HG02973 (cell line): ENCODE results near the gene CAPN5.

Experiments
- ATAC-seq: cut with Tn5 transposase; IDR thresholded peaks from one replicate; pipeline ENCODE4 v1.9.1; 2021; ENCODE audit warnings: moderate library complexity; ENCODE audit not compliant: unreplicated experiment

Gene CAPN5

DNA sequence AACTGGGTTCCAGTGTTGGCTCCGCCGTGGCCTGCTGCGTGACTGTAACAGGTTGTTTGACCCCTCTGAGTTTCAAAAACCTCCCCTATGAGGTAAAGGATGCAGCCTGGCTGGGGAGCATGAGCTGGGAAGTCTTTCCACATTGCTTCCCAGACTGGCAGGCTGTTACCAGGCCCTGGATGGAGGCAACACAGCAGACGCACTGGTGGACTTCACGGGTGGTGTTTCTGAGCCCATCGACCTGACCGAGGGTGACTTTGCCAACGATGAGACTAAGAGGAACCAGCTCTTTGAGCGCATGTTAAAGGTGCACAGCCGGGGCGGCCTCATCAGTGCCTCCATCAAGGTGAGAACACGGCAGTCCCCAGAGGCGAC, 47.3 kb downstream of the CAPN5 start:
- ATAC-seq: no peak

DNA sequence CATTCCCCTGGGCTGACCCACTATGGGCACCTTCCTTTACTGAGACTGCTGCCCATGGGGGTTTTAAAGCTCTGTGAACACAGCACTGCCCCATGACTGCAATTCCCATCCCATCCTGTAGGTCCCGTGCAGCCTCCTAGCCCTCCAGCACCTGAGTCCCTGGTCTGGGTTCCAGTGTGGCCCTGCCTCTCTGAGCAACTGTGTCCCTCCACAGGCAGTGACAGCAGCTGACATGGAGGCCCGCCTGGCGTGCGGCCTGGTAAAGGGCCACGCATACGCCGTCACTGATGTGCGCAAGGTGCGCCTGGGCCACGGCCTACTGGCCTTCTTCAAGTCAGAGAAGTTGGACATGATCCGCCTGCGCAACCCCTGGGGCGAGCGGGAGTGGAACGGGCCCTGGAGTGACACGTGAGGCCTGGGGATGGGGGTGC, 48.4 kb downstream of the CAPN5 start:
- ATAC-seq: no peak

DNA sequence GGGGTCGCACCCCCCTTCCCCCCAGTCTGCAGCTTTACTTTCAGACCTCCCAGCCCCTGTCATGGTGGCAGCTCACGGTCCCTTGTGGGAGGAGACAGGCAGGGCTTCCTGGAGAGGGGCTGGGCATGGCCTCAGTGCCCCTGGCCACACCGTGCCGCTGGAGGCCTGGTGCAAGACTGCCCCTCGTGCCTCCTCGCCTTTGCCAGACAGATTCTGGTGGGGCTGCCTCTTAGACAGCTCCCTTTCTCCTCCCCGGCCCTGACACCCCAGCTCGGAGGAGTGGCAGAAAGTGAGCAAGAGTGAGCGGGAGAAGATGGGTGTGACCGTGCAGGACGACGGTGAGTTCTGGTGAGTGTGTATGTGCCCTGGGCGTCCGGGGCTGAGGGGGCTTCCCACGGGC, 49.2 kb downstream of the CAPN5 start:
- no peak for ATAC-seq

GRCh38 chr11:77117492-77117891, 50.7 kb downstream of the CAPN5 start:
- ATAC-seq: no peak

DNA sequence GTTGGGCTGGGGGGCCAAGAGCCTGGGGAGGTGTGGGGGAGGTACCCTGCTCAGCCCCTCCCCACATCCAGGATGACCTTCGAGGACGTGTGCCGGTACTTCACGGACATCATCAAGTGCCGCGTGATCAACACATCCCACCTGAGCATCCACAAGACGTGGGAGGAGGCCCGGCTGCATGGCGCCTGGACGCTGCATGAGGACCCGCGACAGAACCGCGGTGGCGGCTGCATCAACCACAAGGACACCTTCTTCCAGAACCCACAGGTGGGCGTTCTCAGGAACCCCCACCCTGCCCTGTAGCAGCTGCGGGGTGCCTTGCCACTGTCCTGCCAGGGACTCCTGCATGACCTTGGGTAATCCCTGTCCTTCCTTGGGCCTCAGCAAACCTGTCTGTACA, 51.3 kb downstream of the CAPN5 start:
- ATAC-seq: no peak

- ATAC-seq: no peak
Observed at GRCh38 chr11:77118971-77119370, 52.2 kb downstream of the CAPN5 start.

DNA sequence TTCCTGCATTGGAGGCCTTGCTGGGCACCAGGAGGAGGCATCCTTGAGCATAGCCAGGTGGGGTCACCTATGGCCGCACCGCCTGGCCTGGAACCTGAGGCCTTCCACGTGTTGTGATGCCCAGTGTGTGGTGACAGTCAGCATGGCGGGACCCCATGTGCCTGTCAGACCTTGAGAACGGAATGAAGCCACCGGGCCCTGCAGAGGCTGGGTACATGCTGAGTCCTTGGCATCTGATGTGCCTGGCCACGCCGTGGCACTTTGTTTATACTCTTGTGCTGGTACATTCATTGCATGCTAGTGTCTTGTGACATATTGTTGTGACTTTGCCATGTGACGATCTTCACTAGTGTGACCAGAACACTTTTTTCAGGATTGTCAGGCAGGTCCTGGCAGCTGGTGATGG, 52.8 kb downstream of the CAPN5 start:
- no peak for ATAC-seq

DNA sequence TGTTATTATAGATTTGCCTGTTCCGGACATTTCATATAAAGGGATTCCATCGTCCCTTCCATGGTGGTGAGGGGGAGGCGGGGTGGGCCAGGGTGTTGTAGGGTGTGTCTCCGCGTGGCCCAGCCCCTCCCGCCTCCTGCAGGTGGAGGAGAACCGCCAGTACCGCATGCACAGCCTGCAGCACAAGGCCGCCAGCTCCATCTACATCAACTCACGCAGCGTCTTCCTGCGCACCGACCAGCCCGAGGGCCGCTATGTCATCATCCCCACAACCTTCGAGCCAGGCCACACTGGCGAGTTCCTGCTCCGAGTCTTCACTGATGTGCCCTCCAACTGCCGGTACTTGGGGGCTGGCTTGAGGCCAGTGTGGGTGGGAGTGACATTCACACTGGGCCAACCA, 53.8 kb downstream of the CAPN5 start:
- no peak for ATAC-seq

DNA sequence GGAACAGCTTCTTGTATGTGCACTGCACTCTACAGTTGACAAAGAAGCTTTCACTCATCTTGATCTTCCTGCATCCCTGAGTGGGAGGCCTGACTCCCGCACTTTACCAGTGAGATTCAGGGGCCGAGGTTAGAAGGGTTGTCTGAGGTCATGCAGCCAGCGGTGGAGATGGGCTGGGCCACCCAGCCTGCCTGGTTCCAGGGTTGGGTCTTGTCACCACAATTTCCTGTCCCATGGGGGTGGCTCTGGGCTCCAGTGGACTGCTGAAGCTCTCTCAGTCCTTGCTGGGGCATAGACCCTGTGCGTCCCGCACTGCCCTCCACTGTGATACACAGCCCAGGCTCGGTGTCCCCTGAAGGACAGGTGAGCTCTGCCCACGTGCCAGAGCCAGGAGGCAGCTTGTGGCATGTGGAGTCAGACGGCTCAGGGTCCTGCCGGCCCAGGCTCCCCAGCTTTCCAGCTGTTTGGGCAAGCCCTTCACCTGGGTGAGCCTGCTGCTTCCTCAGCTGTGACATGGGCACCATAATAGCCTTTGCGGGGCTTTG, 54.4 kb downstream of the CAPN5 start:
- ATAC-seq: no peak

DNA sequence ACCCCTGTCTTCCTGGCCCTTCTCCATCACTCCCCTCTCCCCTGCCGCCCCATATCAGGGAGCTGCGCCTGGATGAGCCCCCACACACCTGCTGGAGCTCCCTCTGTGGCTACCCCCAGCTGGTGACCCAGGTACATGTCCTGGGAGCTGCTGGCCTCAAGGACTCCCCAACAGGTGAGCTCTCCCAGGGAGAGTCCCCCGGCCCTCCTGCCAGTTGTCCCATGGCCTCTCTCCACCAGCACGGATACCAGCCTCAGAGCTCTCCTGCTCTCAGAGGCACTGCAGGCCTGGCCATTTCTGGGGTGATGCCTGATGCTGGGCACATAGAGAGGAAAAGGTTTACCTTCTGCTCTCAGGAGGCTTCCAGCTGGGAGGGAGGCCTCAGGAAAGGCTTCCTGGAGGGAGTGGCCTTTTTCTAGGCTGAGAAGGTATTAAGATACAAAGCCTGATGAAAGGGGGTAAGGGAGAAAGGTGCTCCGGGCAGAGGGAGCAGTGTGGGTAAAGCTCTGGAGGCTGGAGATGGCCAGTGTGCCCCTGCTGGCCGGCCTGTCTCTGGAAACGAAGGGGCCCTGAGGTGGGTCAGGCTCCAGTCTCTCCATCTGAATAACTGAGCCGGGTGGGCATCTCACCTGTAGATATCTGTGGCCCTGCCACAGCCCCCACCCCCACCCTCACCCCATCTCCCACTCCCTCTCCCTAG, 55.3 kb downstream of the CAPN5 start:
- no peak for ATAC-seq

- no peak for ATAC-seq
Observed at GRCh38 chr11:77122576-77123212, 55.9 kb downstream of the CAPN5 start.

DNA sequence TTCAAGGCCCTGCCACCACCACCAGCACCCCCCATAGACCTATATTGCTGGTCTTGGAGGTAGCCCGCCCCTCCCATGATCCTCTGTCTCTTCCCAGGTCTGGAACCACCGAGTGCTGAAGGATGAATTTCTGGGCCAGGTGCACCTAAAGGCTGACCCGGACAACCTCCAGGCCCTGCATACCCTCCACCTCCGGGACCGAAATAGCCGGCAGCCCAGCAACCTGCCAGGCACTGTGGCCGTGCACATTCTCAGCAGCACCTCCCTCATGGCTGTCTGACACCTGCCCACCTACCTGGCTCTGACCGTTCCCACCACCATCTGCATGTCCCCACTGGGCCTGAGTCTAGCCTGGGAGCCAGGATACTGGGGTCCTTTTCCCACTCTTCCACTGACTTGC, 56.8 kb downstream of the CAPN5 start:
- no peak for ATAC-seq

- no peak for ATAC-seq
Observed at GRCh38 chr11:77124041-77124440, 57.3 kb downstream of the CAPN5 start.

DNA sequence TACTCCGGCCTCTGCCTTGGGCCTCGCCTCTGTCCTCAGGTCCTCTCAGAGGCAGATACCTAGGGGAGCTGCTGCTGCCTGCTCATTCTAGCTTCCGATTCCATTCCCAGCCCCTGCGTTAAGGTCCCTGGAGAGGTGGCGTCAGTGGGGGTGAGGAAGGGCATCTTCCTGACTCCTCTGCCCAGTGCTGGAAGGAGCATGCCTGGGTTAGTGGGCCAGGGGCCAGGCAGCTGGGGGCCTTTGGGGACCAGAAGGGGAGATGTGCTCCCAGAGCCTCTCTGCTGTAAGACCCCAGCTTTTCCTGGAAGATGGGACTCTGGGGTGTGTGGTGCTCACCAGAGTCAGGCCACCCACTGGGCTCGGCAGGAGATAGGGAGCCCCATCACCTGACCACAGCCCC, 57.7 kb downstream of the CAPN5 start:
- ATAC-seq: no peak

- ATAC-seq: no peak
Observed at GRCh38 chr11:77125191-77125590, 58.4 kb downstream of the CAPN5 start.

DNA sequence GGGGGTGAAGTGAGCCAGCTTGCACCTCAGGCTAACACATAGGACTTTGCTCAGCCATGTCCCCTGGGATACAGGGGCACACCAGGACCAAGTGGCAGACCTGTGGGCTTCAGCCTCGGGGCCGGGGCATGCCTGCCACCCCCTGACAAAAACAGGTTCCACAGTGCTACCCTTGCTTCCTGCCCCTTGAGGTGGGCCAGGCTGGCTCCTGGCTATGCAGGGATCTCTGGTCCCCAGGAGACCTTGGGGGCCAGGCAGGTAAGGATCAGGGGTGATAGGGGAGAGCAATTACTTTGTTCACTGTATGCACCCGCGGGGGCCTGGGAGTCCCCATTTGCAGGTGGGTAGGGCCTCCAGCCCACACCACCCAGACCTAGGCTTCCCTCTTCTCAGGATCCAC, 58.9 kb downstream of the CAPN5 start:
- no peak for ATAC-seq

DNA sequence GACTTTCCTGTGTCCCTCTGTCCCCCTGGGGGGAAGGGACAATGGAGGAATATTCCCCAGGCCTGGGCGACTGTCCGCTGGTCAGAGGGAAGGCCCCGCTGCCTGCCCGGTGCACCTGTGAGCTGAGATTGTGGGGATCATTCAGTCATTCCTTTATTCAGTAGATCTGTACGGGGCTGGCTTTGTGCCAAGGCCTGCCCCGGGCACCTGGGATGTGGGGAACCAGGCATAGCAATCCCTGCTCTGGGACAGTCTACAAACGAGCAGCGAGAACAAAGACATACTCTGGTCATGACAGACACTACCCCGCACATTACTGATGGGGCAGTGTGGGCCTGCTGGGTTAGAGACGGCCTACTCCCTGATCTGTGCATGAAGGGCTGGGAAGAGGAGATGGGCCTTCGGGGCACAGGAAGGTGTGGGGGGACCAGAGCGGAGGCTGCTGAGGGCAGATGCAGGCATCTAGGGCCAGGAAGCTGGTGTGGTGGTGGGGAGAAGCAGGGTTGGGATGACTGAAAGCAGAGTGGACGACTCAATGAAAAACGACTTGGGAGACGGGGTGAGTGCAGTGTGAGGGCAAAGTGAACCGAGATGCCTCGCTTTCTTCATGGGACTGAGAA, 59.5 kb downstream of the CAPN5 start:
- ATAC-seq: no peak

DNA sequence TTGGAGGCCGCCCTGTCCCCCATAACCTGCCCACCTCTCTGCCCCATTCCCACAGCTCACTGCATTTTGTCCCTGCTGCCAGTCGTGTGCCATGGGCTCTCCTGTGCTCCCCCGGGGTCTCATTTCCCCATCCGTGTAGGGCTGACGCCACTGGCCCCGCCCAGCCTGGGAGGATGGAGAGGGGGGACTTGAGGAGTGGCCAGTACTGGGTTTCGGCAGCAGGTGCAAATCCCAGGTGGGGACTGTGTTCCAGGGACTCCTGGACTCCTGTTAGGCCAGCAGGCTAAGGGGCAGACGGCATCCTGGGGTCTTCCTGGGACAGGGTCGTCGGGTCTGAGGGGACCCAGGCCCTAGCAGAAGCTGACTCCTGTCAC, 60.1 kb downstream of the CAPN5 start:
- no peak for ATAC-seq

GRCh38 chr11:77127235-77127911, 60.6 kb downstream of the CAPN5 start:
- peak; percentile 47 for ATAC-seq

GRCh38 chr11:77127920-77128691, 61.3 kb downstream of the CAPN5 start, which contains the start of gene MYO7A:
Gene MYO7A (plus strand): TSS chr11:77128246. CDS start chr11:77130635, 2,389 bp downstream.
- ATAC-seq: no peak
